ENCODE measurements around the gene DYSF.

- TF ChIP-seq, protein P1, sequence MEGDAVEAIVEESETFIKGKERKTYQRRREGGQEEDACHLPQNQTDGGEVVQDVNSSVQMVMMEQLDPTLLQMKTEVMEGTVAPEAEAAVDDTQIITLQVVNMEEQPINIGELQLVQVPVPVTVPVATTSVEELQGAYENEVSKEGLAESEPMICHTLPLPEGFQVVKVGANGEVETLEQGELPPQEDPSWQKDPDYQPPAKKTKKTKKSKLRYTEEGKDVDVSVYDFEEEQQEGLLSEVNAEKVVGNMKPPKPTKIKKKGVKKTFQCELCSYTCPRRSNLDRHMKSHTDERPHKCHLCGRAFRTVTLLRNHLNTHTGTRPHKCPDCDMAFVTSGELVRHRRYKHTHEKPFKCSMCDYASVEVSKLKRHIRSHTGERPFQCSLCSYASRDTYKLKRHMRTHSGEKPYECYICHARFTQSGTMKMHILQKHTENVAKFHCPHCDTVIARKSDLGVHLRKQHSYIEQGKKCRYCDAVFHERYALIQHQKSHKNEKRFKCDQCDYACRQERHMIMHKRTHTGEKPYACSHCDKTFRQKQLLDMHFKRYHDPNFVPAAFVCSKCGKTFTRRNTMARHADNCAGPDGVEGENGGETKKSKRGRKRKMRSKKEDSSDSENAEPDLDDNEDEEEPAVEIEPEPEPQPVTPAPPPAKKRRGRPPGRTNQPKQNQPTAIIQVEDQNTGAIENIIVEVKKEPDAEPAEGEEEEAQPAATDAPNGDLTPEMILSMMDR (IDR thresholded peaks at IDR 0.05), result no peak
- no peak for TF ChIP-seq EZH2 (IDR thresholded peaks at IDR 0.05; ENCODE audit: borderline replicate concordance, insufficient read depth, low read depth, low read length, poor library complexity, severe bottlenecking)
Measured at GRCh38 chr2:71467180-71467815, 13.9 kb downstream of the DYSF start.

Data from B cell (primary cell).